HFFc6 (cell line): Measurements from ENCODE around the gene NUMB. TPM values are rescaled to one million over a fixed set of nuclear protein-coding genes. Genes with fewer than 3 reads are reported as not detected.
"Not testable (repeated sequence)": the region's sequence is repeated elsewhere in the genome, so short reads cannot be mapped to it uniquely, and the experiment has no call there.

ENCODE experiments used
- DNase-seq: peaks from one replicate; pipeline ENCODE4 v3.0.0-alpha.2; 2018
- H3K27ac Mint-ChIP-seq: 2 replicates; pipeline ENCODE4 v1.8.0; 2020; ENCODE audit warnings: mild to moderate bottlenecking, mixed read lengths
- H3K27me3 Mint-ChIP-seq: 2 replicates; pipeline ENCODE4 v1.8.0; 2021; ENCODE audit warnings: mild to moderate bottlenecking, moderate library complexity, mixed read lengths; ENCODE audit not compliant: insufficient read depth
- H3K36me3 Mint-ChIP-seq: 2 replicates; pipeline ENCODE4 v1.8.0; 2021; ENCODE audit warnings: low read depth, mixed read lengths
- H3K4me1 Mint-ChIP-seq: 2 replicates; pipeline ENCODE4 v1.8.0; 2020; ENCODE audit warnings: low read depth, mixed read lengths
- H3K4me3 Mint-ChIP-seq: 2 replicates; pipeline ENCODE4 v1.8.0; 2020; ENCODE audit warnings: mild to moderate bottlenecking, moderate library complexity, mixed read lengths
- H3K9me3 Mint-ChIP-seq: 2 replicates; pipeline ENCODE4 v1.8.0; 2020; ENCODE audit warnings: mild to moderate bottlenecking, mixed read lengths
- CTCF ChIP-seq: fragments of 200-600 bp; sonication (generic); IDR thresholded peaks from 2 replicates; pipeline ENCODE4 v1.5.0; 2021; ENCODE audit warnings: antibody characterized with exemption, mild to moderate bottlenecking
- total RNA-seq, 6 experiments: library from RNA; stranded (reverse); fragmentation: NEBNext Ultra II Directional; extraction: Animal tissue kit (Norgen Biotek cat#: 25700); gene quantifications; 2 replicates in 1 of 6; 3 replicates in 5 of 6; pipeline ENCODE4 v1.2.3, GENCODE V29; 2021

Gene NUMB
- total RNA-seq, 6 experiments from 2014 or later: 60.1 to 80.8 (median 71.4) TPM

GRCh38 chr14:73418227-73418626 is 40.1 kb downstream of the NUMB start:
- DNase-seq: no peak
- Mint-ChIP-seq H3K36me3 (peaks cover 30% of the 10 kb centered on the region), H3K4me3 (no peak overlapping the region), H3K27ac (no peak overlapping the region), H3K27me3 (no peaks in the 10 kb centered on the region), H3K4me1 (peaks cover 33% of the 10 kb centered on the region), H3K9me3 (no peaks in the 10 kb centered on the region)
- TF ChIP-seq CTCF: no peak

- Mint-ChIP-seq H3K4me1 (peaks cover 12% of the 10 kb centered on the region), H3K36me3 (peaks cover 19% of the 10 kb centered on the region)
- H3K9me3 Mint-ChIP-seq, H3K27ac Mint-ChIP-seq, H3K4me3 Mint-ChIP-seq, DNase-seq, H3K27me3 Mint-ChIP-seq: not testable (repeated sequence)
These were observed 52.1 kb downstream of the NUMB start for GRCh38 chr14:73406248-73406647.

DNA sequence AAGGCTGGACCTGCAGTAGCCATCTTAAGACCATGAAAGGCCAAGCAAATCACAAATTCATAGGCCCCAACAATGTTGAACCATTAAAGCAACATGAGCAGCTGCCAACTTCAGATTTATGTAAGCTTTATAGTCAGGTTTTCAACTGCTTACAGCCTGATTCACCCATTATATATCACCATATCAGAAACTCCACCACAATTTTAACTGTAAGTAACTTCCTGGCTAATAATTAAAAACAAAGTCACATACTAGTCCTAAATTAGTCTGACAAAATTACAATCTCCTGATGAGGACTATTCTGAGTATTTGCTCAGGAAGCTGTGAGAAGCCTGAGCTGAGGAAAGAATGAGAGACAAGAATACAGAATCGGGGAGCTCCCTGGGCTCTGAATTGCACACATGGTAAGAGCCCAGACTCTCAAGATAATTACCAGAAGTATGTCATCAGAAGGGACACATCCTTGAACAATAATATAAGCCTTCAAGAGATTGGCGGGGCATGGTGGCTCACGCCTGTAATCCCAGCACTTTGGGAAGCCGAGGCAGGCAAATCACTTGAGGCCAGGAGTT is 55.1 kb downstream of the NUMB start:
- H3K4me3 Mint-ChIP-seq: no peak overlapping the region
- H3K4me1 Mint-ChIP-seq: peaks cover 13% of the 10 kb centered on the region
- H3K27me3 Mint-ChIP-seq: no peaks in the 10 kb centered on the region
- H3K9me3 Mint-ChIP-seq: no peaks in the 10 kb centered on the region
- peak overlapping the region; percentile 35 for H3K27ac Mint-ChIP-seq
- DNase-seq: no peak
- TF ChIP-seq CTCF: no peak
- peaks cover 6% of the 10 kb centered on the region; the same call in 1 of the 2 replicates for H3K36me3 Mint-ChIP-seq

- Mint-ChIP-seq H3K9me3 (no peaks in the 10 kb centered on the region), H3K27me3 (no peaks in the 10 kb centered on the region), H3K27ac (no peak overlapping the region; the same call in 1 of the 2 replicates), H3K36me3 (peaks cover 6% of the 10 kb centered on the region; the same call in 1 of the 2 replicates), H3K4me1 (peaks cover 20% of the 10 kb centered on the region), H3K4me3 (no peak overlapping the region)
- no peak for DNase-seq
- no peak for TF ChIP-seq CTCF
These were observed 55.8 kb downstream of the NUMB start for GRCh38 chr14:73402579-73402978.

DNA sequence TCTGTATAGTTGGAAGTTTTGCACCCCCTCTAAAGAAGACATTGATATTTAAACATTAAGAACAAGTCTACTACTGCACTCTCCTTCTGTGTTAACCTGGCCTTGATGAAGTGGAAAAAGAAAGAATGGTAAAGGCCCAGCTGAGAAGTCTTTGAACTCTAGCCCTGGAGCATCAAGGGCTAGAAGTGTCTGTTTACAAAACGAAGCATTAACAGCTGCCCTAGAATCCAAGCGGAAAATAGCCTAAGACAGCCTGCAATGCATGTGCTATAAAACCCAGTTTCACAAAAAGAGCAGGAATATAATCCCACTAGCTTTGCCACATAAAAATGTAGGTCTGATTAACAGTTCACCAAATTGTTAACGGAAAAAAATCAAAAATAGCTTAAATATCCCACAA is 60.5 kb downstream of the NUMB start:
- Mint-ChIP-seq H3K4me3 (no peak overlapping the region), H3K27me3 (no peaks in the 10 kb centered on the region), H3K36me3 (0 out of 2 replicates have a peak, but pooled peaks cover 4% of the 10 kb centered on the region), H3K27ac (no peak overlapping the region; the same call in 1 of the 2 replicates), H3K4me1 (peaks cover 21% of the 10 kb centered on the region), H3K9me3 (no peaks in the 10 kb centered on the region)
- no peak for DNase-seq
- no peak for TF ChIP-seq CTCF

DNA sequence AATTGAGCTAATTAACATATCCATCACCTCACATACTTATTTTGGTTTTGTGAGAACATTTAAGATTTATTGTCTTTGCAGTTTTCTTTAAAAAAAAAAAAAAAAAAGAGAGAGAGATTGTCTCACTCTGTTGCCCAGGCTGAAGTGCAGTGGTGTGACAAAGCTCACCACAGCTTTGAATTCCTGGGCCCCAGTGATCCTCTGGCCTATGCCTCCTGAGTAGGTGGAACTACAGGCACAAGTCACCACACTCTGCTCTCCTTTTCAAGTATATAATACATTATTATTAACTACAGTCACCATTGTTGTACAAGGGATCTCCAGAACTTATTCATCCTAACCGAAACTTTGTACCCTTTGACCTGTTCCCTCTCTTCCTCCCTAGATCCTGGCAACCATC is 64.0 kb downstream of the NUMB start:
- 0 out of 2 replicates have a peak, but pooled peaks cover 4% of the 10 kb centered on the region for H3K36me3 Mint-ChIP-seq
- no peak for TF ChIP-seq CTCF
- H3K9me3 Mint-ChIP-seq: no peaks in the 10 kb centered on the region
- H3K27me3 Mint-ChIP-seq: no peaks in the 10 kb centered on the region
- H3K4me1 Mint-ChIP-seq: peaks cover 18% of the 10 kb centered on the region
- no peak for DNase-seq
- H3K27ac Mint-ChIP-seq: no peak overlapping the region
- no peak overlapping the region for H3K4me3 Mint-ChIP-seq
